DMS153 (cell line): Measurements from ENCODE around the gene INPP5J.
"Not testable (repeated sequence)": the region's sequence is repeated elsewhere in the genome, so short reads cannot be mapped to it uniquely, and the experiment has no call there.

Source experiments
- DNase-seq: peaks from one replicate; lab custom pipeline; 2025; lab: John Stamatoyannopoulos, UW

INPP5J gene

DNA sequence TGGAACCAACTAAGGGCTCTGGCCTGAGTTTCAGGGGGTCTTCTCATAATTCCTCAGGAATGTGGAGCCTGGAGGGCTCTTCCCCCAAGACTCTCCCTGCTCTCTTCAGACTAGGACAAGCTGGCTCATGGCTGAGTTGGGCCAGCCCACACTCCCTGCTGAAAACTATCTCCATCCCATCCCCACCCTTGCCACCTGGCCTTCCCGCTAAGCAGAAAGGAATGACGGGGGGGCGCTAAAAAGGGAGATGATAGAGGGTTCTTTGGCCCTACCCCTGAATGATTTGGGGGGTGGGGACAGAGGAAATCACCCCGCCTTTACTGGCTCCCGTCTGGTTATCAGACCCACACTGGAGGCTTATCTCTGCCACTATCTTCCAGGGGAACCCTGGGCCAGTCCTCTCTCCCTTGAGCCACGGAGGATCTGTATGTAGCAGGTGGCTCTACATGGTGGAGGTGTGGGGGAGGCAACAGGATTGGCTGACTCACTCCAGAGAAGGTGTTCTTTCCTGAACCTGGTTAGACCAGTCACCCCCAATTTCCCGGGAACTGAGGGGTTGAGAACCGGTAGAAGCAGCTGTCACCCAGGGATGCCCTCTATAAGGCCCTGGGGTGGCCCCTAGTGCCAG lies 35.9 kb upstream of the INPP5J start:
- DNase-seq = no peak

DNA sequence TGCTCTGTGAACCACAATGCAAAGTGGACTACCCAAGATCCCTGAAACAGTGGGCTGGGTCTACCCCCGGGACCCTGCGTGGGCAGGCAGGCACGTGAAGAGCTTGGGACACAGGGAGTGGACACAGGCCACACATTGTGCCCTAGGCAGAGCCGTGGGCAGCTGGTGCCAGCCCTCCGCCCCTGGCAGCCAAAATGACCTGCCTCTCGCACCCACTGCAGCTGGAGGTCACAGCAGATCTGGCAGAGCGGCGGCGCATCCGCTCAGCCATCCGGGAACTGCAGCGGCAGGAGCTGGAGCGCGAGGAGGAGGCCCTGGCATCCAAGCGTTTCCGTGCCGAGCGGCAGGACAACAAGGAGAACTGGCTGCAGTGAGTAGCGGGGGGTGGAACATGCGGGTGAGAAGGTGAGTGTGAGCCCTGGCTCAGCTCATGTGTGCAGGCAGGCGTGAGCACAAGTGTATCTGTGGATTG lies 35.0 kb upstream of the INPP5J start:
- DNase-seq = no peak

DNA sequence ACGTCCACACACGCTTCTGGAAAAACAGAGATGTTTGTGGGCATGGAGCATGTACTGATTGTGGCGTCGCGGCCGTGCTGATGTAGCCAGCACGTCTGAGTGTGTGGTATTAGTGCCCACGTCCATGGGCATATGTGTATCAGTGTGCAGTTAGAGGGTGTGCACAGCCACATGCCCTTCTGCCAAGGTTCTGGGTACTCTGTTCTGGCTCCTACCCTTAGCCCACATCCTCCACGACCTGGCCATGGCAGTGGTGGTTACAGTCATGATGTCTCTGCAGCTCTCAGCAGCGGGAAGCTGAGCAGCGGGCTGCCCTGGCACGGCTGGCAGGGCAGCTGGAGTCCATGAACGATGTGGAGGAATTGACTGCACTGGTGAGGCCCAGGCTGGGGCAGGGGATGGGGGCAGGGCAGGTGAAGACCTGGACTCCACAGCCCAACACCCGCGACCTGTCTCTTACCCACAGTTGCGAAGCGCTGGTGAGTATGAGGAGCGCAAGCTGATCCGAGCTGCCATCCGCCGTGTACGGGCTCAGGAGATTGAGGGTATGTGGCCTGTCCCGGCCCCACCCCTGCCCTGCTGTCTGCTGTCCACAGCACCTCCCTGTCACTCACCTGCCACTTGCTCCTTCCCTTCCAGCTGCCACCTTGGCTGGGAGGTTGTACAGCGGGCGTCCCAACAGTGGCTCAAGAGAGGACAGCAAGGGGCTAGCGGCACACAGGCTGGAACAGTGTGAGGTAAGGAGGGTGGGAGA lies 34.4 kb upstream of the INPP5J start:
- DNase-seq = no peak

DNA sequence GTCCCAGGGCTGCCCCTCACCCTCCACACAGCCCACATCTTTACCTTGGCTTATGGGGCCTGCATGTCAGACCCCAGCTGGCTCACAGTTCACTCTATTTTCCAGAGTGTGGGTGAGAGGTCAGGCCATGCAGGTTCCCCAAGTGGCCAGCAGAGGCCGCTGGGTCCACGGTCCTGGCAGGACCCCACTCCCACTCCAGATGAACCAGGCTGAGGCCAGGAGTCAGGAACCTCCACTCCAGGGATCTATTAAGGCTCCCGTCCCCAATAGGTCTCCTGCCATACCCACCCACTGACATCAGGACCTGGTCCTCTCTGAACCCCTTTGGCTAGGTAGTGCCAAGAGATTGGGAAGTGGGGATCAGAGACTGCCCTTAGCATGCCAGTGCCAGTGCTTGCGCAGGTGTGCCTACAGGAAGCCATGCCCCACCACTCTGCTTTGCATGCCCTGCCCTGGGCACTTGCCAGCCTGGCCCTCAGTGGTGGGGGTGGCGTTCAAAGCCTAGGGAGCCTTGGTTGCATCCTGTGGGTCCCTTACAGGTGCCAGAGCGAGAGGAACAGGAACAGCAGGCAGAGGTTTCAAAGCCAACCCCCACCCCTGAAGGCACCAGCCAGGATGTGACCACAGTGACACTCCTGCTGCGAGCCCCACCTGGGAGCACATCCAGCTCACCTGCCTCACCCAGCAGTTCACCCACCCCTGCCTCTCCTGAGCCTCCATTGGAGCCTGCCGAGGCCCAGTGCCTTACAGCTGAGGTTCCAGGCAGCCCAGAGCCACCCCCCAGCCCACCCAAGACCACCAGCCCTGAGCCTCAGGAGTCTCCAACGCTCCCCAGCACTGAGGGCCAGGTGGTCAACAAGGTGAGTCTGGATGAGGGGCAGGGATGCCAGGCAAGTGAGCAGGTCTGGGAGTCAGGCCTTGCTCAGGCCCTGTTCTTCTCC lies 33.3 kb upstream of the INPP5J start:
- DNase-seq = no peak

DNA sequence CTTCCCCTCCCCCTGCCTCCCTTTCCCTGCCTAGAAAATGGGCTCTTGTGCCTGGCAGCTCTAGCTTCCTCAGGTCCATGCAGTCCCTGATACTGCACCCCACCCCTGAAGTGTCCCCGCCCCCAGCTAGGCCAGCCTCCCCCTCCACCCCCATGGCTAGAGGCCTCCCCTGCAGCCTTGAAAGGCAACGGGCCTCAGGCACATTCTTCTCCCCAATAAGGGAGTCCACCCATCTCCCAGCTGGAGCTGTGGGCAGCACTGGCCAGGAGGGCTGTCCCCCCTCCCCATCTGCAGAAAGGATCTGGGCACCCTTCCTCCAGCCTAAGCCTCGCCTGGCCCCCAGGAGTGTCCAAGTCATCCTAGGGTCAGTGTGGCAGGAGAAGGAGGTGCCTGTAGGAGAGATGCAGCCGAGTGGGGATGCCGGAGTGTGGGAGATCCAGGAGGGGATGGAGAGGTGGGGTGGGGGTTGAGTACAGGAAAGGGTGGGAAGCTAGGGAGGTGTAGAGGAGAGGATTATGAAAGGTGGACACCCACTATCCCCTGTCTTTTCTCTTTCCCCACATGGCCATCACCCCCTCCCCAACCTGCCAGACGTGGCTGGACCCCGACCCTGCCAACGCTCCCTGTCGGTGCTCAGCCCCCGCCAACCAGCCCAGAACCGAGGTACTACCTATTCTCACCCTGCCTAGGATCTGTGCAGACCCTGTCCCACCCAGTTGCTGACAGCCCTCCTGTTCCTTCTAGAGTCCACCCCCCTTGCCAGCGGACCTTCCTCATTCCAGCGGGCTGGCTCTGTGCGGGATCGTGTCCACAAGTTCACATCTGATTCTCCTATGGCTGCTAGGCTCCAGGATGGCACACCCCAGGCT lies 32.3 kb upstream of the INPP5J start:
- DNase-seq = no peak

DNA sequence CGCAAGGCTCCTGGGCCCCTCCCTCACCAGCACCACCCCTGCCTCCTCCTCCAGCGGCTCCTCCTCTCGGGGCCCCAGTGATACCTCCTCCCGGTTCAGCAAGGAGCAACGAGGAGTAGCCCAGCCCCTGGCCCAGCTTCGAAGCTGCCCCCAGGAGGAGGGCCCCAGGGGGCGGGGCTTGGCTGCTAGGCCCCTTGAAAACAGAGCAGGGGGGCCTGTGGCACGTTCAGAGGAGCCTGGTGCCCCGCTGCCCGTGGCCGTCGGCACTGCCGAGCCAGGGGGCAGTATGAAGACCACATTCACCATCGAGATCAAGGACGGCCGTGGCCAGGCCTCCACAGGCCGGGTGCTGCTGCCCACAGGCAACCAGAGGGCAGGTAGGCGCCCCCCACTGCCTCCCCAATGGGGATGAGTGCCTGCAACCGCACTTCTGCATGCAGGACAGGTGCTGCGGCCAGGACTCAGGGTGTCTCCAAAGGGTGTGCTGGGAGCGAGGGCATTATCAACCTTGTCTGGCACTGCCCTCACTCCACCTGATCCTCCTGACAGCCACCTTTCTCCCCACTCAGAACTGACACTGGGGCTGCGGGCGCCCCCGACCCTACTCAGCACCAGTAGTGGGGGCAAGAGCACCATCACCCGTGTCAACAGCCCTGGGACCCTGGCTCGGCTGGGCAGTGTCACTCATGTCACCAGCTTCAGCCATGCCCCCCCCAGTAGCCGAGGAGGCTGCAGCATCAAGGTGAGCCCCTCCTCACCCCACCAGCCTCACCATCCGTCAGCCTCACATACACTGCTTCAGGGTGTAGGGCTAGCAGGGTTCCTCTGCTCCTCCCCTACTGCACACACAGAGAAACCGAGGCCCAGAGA lies 31.4 kb upstream of the INPP5J start:
- no peak for DNase-seq

DNA sequence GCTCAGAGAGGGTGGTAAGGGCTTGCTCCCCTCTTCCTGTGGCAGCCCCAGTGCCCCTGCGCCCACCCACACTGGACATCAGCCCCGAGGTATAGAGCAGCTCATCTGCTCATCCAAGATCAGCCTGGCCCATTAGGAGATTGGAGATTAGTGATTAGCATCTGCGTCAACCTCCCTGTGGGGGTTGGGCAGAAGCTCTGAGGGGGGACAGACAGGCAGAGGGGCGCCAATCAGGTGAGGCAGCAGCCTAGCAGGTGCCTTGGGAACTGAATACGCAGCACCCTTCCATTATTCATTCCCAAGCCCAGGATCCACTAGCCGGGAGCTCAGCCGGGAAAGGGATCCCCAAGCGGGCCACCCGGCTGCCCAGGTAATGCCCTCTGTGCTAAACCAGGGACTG lies 30.6 kb upstream of the INPP5J start:
- DNase-seq = no peak

DNA sequence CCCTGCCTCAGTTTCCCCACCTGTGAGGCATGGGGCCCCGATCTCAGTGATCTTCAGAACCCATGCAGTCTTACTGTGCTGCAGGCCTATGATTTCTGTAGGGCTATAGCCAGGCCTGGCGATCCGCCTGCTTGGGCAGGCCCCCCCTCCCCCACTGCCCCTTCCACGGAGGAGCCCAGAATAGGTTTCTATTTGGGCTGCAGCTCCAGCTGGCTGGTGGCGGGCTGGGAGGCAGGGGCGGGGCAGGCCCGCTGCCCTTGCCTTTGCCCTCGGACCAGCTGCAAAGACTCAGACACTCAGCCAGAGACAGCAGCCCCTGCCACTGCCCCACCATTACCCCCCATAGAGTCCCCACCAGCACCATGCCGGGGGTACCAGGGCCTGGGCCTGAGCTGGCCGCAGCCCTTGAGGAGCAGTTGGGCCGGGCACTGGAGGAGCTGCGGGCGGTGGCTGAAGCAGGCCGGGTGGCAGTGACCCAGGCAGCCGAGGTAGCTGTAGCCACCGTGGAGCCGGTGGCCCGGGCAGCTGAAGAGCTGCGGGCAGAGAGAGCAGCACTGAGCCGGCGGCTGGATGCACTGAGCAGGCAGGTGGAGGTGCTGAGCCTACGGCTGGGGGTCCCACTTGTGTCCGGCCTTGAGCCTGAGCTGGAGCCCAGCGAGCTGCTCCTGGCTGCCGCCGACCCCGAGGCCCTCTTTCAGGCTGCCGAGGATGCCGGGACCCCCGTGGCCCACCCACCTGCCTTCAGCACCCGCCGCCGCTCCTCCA lies 29.5 kb upstream of the INPP5J start:
- no peak for DNase-seq

DNA sequence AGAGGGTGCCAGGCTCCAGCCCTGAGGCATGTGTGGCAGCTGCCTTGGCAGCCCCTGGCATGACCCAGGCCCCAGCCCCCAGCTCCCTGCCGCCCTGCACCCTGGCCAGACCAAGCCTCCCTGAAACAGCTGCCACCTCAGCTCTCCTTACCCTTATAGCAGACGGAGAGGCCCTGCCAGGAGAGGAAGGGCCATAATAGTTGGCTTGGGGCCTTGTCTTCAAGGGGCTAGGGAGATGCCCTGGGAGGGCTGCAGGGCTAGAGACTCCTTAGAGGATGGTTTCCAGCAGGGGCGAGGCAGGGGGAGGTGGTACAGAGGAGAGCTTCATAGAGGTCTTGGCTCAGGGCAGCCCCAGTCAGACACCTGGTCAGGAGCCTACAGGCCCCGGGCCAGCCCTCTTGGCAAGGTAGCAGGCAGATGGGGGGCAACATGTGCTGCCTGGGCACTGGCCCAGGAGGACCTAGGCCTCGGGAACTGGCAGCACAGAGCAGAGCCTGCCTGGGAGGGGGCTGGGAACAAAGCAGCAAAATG lies 28.7 kb upstream of the INPP5J start:
- DNase-seq = no peak

DNA sequence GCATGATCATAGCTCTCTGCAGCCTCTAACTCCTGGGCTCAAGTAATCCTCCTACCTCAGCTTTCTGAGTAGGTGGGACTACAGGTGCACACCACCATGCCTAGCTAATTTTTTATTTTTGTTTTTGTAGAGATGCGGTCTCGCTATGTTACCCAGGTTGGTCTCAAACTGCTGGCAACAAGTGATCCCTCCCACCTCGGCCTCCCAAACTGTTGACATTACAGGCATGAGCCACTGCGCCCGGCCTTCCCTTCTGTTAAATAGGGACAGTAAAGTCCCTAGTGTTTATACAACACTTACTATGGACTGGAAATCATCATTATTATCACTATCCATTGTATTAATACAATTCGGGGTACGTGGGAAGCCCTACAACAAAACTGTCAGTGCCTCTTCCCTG lies 28.0 kb upstream of the INPP5J start:
- DNase-seq = no peak

DNA sequence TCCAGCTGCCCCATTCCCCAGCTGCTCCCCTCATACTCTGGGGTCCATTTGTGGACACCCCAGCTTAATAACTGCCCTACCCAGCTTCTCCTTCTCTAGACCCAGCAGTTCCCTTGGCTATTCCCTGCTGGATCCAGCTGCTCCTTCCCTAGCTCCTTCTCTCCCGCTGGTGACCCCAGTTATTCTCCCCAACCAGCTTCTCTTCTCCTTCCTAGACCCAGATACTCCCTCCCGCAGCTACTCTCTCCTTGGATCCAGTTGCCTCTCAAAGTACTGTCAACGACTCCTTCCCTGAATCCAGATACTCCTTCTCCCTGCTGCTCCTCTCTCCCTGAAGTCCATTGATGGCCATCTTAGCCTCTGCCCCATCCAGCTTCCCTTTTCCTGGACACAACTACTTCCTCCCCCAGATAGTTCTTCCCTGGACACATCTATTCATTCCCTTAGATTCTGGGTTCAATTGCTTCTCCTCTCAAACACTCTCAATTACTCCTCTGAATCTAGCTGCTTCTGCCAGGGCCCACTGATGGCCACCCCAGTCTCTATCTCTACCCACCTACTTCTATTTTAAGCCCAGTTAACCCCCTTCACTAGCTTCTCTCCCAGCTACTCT lies 27.0 kb upstream of the INPP5J start:
- no peak for DNase-seq

DNA sequence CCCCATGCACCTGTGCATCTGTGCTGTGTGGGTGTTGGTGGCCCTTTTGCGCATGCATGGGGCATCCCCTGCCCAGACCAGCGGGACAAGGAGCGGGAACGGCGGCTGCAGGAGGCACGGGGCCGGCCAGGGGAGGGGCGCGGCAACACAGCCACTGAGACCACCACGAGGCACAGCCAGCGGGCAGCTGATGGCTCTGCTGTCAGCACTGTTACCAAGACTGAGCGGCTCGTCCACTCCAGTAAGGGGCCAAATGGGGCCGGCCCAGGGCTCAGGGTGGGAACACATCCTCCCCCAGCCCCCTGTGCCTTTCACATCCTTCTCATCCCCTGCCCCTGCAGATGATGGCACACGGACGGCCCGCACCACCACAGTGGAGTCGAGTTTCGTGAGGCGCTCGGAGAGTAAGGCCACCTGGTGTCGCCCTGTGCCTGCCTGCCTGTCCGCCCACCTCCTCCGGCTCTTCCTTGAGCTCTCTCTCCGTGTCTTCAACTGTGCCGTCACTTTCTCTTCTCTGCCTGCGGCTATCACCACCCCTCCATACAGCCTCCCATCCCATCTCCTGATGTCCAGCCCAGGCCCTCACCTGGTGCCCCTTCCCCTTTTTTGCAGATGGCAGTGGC lies 26.0 kb upstream of the INPP5J start:
- no peak for DNase-seq

DNA sequence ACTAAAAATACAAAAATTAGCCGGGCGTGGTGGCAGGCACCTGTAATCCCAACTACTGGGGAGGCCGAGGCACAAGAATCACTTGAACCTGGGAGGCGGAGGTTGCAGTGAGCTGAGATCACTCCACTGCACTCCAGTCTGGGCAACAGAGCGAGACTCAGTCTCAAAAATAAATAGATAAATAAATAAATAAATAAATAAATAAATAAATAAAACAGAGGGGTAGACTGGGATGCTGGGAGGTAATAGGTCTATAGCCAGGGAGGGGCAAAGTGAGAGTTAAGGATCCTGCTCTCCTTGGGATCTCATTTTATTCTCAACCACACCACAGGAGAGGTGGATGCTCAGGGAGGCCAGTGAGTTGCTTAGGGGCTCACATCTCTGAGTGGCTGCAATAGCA lies 25.2 kb upstream of the INPP5J start:
- DNase-seq = not testable (repeated sequence)

DNA sequence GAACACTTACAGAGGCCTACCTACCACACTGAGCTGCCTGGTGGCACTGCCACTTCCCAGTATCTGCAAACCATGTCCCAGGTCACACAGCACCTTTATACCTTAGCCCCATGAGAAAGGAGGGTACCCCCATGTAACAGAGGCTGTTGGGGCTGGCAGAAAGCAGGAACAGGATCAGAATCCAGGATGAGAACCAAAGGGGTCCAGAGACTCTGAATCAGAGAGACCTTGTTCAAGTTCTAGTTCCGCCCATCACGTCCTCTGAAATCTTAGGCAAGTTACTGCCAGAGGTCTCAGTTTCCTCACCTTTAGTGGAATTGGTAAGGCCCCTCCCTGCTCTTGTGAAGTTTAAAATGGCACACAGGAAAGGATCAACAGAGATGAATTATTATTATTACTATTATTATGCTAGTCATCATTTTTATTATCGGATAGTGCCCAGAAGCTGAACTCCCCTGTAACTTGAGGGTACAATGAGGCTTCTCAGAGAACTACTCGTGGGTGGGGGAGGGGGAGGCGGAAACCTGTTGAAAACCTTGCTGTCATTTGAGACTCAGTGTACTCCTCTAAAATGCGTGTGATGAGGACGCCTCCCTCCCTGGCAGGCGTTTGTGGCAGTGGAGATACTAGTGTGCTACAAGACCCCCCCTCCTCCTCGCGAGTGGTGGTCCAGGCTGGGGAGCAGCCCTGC lies 24.7 kb upstream of the INPP5J start:
- DNase-seq = no peak

DNA sequence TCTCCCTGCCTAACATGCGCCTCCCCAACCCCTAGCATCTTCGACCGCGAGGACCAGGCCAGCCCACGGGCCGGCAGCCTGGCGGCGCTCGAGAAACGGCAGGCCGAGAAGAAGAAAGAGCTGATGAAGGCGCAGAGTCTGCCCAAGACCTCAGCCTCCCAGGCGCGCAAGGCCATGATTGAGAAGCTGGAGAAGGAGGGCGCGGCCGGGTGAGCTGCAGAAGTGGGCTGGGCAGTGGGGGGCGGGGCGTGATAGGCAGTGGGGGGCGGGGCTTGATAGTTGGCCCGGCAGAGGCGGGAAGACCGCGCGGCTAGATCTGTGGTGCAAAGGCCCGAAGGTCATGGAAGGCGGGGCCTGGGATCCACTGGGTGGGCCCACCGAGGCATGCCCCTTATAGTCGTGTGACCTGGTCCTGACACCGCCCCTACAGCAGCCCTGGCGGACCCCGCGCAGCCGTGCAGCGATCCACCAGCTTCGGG lies 24.1 kb upstream of the INPP5J start:
- no peak for DNase-seq

DNA sequence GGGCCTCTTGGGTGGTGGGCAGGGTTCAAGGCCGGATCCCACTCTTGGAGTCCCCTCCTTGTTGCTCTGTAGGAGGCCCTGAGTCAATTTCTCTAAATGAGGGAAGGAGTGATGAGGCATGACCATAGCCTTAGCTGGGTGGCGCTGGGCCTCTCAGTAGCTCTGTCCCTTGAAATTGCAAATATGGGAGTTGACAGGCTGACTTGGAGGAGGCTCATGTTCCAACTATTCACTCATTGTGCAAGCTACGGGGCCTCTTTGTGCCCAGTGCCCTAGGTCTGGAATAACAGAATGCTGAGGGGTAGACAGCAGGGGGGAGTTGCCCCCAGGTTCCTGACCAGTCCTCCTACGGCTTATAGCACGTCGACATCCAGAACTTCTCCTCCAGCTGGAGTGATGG lies 23.4 kb upstream of the INPP5J start:
- no peak for DNase-seq

DNA sequence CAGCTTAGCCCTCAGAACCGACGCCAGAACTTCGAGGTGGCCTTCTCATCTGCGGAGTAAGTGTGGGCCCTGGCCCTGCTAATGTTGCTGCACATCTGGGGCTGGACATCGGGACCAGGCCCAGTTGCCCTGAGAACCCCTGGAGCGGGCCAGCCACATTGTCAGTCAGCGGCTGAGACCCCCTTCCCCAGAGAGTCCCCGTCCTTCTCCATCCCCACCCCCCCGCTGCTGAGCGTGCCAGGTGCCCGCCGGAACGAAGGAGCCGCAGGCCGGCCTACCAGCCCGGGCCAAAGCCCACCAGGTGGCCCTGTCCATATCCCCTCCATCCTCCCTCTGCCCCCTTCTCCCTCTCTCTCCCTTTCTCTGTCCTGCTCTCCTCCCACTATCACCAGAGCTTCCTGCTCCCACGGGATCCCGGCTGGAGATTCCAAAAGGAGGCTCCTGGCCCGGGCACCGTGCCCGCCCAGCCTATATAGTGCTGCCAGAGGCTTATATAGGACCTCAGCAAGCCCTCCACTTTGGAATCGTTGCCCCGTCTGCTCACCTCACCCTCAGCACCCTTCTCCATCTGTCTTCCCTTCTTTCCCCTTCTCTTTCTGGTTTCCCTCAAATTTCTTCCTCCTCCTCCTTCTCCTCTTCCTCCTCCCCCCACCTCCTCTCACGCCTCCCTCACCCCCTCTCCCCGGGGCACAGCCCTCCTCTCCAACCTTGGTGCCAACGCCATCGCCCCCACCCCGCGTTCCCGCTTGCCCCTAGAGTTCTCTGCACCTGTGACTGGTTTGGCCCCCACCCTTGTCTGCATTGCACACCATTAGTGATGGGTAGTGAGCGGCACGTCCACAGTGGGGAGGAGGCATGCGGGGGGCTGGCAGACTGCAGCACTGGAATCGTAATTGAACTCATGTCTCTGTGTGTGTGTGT lies 22.7 kb upstream of the INPP5J start:
- no peak for DNase-seq
